Mucosa of descending colon (tissue), 3 donors: ENCODE data around the gene ADAP1. TPM values are rescaled to one million over a fixed set of nuclear protein-coding genes. Genes with fewer than 3 reads are reported as not detected.
"Not testable (repeated sequence)": the region's sequence is repeated elsewhere in the genome, so short reads cannot be mapped to it uniquely, and the experiment has no call there.

ENCODE experiments used
- ATAC-seq: fragments of 200-7000 bp; cut with Tn5 transposase; one replicate; pipeline ENCODE4 v1.9.1; 2020; ENCODE audit warnings: mild to moderate bottlenecking, moderate library complexity
- DNase-seq, 3 donors: peaks; one replicate each; pipeline ENCODE4 v3.0.0-alpha.2; 2020
- H3K36me3 ChIP-seq: fragments of 200-600 bp; one replicate; pipeline ENCODE4 v1.8.0; 2021; ENCODE audit warnings: low read depth, mild to moderate bottlenecking
- H3K4me1 ChIP-seq: fragments of 200-600 bp; one replicate; pipeline ENCODE4 v1.8.0; 2021; ENCODE audit warnings: low read depth, mild to moderate bottlenecking
- H3K4me3 ChIP-seq: fragments of 200-600 bp; one replicate; pipeline ENCODE4 v1.8.0; 2021; ENCODE audit warnings: mild to moderate bottlenecking
- H3K9me3 ChIP-seq: fragments of 200-600 bp; one replicate; pipeline ENCODE4 v1.8.0; 2021; ENCODE audit warnings: mild to moderate bottlenecking
- CTCF ChIP-seq: fragments of 200-600 bp; IDR thresholded peaks from one replicate; pipeline ENCODE4 v1.8.0; 2022; ENCODE audit warnings: antibody characterized with exemption, mild to moderate bottlenecking
- intact Hi-C, 2 donors: fragments of 100-400 bp; cut with DNase I in 1 of 2; cut with micrococcal nuclease in 1 of 2; formaldehyde crosslinking; loops; one replicate each; pipeline versions ENCODE4 v1.11.0 to v1.11.1; 2022; cut with DNase I, micrococcal nuclease
- total RNA-seq, 3 donors: library from RNA; stranded (reverse); fragmentation: NEBNext Ultra II Directional in 2 of 3; extraction: Animal tissue kit (Norgen Biotek cat#: 25700) in 2 of 3; gene quantifications; one replicate each; pipeline versions ENCODE4 v1.2.1 to v1.2.4, GENCODE V29; 2021 to 2023
- donor health status: DM: no; HTN: no; CAD: no; lungs with moderate emphysema.
- donor health status: DM: no; HTN: no; CAD: no.
- donor health status: DM: no; HTN: yes; CAD: no.

ADAP1 gene
- total RNA-seq, 3 donors from 2014 or later = 80.7 to 153 (median 98.8) TPM

GRCh38 chr7:924541-925231 is 29.8 kb downstream of the ADAP1 start:
- H3K36me3 ChIP-seq = no peaks in the 10 kb centered on the region
- ATAC-seq (no peak), DNase-seq (peak; percentile 49 to 66 (median 55))
- H3K9me3 ChIP-seq = no peaks in the 10 kb centered on the region
- TF ChIP-seq CTCF = no peak
- peaks cover 67% of the 10 kb centered on the region for H3K4me1 ChIP-seq
- intact Hi-C loops = no loop called here
- no peak overlapping the region for H3K4me3 ChIP-seq

- H3K36me3 ChIP-seq, ATAC-seq, H3K4me3 ChIP-seq, H3K9me3 ChIP-seq, intact Hi-C loops: not testable (repeated sequence)
- peaks cover 67% of the 10 kb centered on the region for H3K4me1 ChIP-seq
- DNase-seq = peak; percentile 12 to 81 (median 56)
Observed at GRCh38 chr7:924042-924441, 30.4 kb downstream of the ADAP1 start.

DNA sequence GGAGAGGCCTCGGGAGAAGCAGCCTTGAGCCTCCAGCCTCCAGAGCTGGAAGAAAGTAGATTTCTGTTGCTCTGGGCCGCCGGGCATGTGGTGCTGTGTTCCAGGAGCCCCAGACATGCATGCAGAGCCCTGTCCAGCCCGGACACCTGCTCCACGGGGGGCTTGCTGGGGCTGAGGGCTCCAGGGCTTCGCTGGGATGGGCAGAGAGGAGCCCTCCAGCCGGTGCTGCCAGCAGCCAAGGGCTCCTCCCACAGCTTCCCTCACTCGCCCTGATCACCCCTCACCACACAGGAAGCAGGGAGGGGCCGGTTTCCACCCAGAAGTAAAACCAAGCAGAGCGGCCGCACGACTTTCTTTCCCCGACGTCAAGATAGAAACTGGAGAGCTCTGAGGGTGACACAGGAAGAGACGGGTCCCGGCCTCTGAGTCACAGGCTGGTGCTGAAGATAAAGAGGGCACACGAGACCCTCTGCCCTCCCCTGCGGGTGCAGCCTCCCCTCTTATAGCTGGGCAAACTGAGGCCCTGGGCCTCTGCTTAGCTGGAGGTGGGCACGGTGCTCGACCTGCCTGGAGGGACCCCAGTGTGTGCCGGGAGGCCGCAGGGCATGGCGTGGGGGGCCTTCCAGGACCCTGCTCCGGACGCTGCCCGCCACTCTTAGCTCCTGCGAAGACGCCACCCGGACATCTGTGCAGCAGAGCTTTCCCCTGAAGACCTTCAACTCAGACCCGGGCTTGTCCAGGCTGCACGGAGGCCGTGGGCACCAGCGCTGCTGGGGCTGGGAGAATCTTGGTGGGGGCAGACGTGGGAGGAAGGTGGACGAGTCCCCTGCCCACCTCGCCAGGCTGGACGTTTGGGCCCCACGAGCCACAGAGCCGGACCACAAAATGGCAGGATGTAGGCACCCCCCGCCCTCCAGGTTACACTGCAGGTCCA is 31.1 kb downstream of the ADAP1 start:
- Histone ChIP-seq H3K4me3 (no peak overlapping the region), H3K9me3 (no peaks in the 10 kb centered on the region), H3K36me3 (no peaks in the 10 kb centered on the region), H3K4me1 (peaks cover 67% of the 10 kb centered on the region)
- TF ChIP-seq CTCF = no peak
- ATAC-seq (peak; percentile 61), DNase-seq (peak; percentile 91 to 94 (median 92))
- intact Hi-C loops = no loop called here

DNA sequence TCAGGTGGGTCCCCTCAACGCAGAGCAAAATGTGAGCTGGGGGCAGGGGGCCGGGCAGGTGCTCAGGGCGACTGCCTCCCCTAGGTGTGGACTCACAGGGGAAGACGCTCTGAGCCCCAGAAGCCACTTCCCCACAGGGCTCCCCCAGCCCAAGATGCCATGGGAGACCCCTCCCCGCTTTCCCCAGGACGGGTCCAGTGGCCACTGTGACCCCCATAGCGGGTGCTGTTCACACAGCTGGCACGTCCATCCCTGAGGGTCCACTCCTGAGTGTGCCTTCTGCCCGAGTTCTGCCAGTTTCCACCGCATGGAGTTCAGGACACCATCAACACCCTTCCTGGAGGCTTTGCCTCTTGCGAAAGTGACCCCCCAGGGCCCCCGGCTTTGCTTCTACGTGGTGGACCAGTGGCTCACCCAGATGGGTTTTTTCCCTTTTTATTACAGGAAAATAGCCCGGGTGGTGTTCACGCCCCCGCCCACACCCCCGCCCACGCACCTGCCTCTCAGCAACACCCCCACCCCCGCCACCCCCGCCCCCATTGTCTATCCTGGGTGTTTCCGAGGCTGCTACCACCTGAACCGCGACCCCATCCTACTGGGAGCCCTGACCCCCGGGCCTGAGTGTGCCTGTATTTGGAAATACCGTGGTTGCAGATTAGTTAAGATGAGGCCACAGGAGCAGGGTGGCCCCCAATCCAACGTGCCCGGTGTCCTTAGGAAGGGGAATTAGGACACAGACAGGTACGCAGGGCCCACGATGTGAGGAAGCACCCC is 32.0 kb downstream of the ADAP1 start:
- Histone ChIP-seq H3K36me3 (no peaks in the 10 kb centered on the region), H3K4me3 (no peak overlapping the region), H3K4me1 (peaks cover 66% of the 10 kb centered on the region), H3K9me3 (no peaks in the 10 kb centered on the region)
- DNase-seq (peak; percentile 65 to 71 (median 69)), ATAC-seq (no peak)
- intact Hi-C loops = no loop called here
- no peak for TF ChIP-seq CTCF

- Histone ChIP-seq H3K4me3 (no peak overlapping the region), H3K4me1 (peaks cover 60% of the 10 kb centered on the region), H3K9me3 (no peaks in the 10 kb centered on the region), H3K36me3 (no peaks in the 10 kb centered on the region)
- TF ChIP-seq CTCF = no peak
- ATAC-seq = peak; percentile 5
- intact Hi-C loops = no loop called here
- peak; percentile 61 to 79 (median 72) for DNase-seq
Observed at GRCh38 chr7:921581-922333, 32.7 kb downstream of the ADAP1 start.
